Dermis lymphatic vessel endothelial cell (primary cell): ENCODE data around the gene CHSY1. TPM values are rescaled to one million over a fixed set of nuclear protein-coding genes. Genes with fewer than 3 reads are reported as not detected.

Experiments
- total RNA-seq: library from RNA; depleted of rRNA; stranded (reverse); fragments of >200 nt; gene quantifications from 2 replicates; pipeline ENCODE4 v1.2.1, GENCODE V29; 2014

The CHSY1 gene, protein sequence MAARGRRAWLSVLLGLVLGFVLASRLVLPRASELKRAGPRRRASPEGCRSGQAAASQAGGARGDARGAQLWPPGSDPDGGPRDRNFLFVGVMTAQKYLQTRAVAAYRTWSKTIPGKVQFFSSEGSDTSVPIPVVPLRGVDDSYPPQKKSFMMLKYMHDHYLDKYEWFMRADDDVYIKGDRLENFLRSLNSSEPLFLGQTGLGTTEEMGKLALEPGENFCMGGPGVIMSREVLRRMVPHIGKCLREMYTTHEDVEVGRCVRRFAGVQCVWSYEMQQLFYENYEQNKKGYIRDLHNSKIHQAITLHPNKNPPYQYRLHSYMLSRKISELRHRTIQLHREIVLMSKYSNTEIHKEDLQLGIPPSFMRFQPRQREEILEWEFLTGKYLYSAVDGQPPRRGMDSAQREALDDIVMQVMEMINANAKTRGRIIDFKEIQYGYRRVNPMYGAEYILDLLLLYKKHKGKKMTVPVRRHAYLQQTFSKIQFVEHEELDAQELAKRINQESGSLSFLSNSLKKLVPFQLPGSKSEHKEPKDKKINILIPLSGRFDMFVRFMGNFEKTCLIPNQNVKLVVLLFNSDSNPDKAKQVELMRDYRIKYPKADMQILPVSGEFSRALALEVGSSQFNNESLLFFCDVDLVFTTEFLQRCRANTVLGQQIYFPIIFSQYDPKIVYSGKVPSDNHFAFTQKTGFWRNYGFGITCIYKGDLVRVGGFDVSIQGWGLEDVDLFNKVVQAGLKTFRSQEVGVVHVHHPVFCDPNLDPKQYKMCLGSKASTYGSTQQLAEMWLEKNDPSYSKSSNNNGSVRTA
- total RNA-seq = 27.3 and 32.8 TPM in 2 replicates

DNA sequence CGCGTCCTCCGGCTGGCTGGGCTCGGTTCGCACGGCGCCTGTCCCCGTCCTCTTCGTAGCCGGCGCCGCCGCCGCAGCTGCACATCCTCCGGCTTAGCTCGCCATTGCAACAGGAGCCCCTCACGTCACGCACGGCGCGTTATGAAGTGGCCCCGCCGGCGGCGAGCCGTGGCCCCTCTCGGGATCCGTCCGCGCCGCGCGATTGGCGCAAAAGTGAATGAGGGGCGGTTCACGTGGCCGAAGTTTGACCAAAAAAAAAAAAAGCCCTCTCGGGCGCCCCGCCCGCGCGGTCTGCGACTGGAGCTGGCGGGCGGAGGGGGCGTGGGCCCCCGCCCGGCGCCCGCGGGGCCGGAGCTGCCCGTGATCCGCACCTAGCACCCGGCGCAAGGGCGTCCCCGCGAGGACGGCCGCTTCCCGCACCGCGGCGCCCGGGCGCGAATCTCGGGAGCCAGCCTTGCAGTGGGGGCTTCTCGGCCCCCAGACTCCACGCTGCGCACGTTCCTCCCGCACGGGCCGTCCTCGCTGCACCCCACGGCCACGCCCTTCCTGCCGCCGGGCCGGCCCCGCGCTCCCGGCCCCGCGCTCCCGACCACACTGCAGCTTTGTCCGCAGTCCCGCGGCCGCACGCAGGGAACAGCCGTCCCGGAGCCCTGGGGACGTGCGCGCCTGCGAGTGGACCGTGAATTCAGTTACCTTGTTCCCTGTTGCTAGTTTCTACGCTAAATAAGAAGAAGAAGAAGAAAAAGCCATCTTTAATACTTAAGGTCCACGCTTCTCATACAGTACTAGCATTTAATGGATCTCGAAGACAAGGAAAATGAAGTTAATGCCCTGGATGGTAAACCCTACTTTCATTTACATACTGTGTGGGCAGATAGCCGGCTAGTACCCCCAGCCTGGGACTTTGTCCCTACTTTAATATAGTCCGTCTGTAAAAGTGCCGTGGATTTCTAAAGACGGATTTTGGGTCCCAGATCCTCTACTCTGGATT is at the start of gene CHSY1:
CHSY1 (minus strand) TSS at position 219 of the 991 bp plus-strand sequence. CDS start 592 bp downstream, outside the sequence.

DNA sequence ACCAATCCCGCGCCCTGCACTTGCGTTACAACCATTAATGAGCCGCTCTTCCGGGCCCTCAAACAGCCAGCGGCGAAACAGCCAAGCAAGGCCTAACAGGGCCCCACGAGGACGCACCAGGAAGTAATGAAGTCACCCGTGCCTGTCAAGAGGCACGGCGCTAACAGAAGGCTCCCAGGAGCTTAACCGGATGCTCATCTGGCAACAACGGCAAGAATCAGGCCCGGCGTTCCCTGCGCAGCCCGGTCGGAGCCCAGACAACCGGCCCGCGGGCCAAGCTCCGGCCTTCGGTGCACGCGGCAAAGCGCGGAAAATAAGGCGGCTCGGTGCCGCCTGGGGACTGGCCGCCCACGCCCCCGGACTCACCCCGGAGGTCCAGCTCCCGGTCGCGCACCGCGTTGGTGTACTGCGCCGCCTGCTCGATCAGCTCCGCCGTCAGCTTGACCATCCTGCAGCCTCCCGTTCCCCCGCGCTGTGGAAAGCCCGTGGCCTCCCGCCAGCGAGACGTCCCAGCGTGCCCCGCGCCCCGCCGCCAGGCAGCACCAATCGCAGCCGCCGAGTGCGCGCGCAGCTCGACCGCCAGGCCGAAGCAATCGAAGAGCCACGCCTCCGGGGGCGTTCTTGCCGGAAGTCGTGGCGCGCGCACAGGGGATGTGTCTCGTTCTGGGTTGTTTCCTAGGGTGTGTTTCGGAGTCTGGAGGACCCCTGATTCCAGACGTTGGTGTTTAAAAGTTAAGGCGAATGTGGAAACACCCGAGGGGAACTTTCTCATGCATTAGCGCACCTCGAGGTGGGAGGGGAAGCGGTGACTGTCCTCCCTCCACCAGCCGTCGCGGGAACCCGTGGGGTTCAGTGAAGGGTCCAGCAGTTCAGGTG is 43.1 kb upstream of the CHSY1 start, which contains the start of gene SNRPA1:
SNRPA1 (minus strand) TSS at position 518 of the 876 bp plus-strand sequence; CDS start at position 448, 70 bp downstream.

DNA sequence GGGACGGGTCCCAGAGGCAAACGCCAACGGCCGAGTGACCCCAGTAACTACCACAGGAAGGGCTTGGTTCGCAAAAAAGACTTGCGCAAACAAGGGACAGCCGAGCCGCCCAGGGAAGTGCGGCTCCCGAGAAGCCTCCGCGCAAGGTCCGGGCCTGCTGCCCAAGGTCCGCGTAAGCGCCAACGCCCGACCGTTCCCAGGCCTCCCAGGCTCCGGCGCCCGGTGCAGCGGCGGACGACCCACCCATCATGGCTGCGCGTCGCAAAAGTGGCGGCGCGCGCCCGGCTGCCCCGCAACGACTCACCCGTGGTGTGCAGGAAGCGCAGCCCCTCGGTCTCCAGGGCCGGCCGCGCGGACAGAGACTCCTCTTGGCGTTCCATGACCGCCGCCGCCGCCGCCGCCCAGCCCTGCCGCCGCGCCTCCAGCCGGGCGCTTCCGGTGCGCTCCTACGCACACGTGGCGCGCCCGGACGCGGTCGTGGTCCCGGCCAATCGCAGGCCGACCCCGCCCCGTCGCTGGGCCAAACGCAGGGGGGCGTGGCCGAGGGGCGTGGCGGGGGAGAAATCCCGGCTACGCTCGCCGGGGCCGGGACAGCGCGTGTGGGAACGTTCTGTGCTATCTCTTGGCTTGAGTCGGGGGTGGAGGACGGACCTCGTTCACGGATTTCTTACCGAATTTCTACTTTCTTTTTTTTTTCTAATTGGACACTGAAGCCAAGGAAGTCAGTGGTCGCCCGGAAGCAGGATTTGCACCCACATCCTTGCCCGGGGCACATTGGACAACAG is 25.4 kb upstream of the CHSY1 start, which contains the start of gene SELENOS:
SELENOS (minus strand) TSS at position 448 of the 785 bp plus-strand sequence; CDS start at position 380, 68 bp downstream.

Other genes starting within 250 kb of the CHSY1 start
- gene SELENOS, start 25.4 kb upstream of the CHSY1 start, total RNA-seq = 51.3 and 80.5 TPM in 2 replicates
- gene SNRPA1, start 43.2 kb upstream of the CHSY1 start, total RNA-seq = 11.1 and 13.5 TPM in 2 replicates
- gene PCSK6, start 237.7 kb upstream of the CHSY1 start, total RNA-seq = 34.4 and 37.1 TPM in 2 replicates